Breast epithelium (tissue), 3 donors: ENCODE results near the gene TRIM7.
"Not testable (repeated sequence)": the region's sequence is repeated elsewhere in the genome, so short reads cannot be mapped to it uniquely, and the experiment has no call there.

ENCODE experiments used
- CTCF ChIP-seq, 3 donors: fragments of 450-650 bp; IDR thresholded peaks; one replicate each; pipeline ENCODE4 v1.5.1; 2016 to 2017; ENCODE audit warnings: antibody characterized with exemption in 3 of 3, mild to moderate bottlenecking in 3 of 3, moderate library complexity in 3 of 3
- POLR2A ChIP-seq: fragments of 450-650 bp; IDR thresholded peaks from one replicate; pipeline ENCODE4 v1.6.1; 2016; ENCODE audit warnings: antibody characterized with exemption, mild to moderate bottlenecking, moderate library complexity
- POLR2AphosphoS5 ChIP-seq, 3 donors: sonication (generic); formaldehyde crosslinking; IDR thresholded peaks; one replicate each; pipeline ENCODE4 v1.6.1; 2017; ENCODE audit warnings: antibody characterized with exemption in 3 of 3

GRCh38 chr5:181177559-181177958 is 27.4 kb downstream of the TRIM7 start:
- TF ChIP-seq POLR2A; CTCF (IDR thresholded peaks at IDR 0.05); POLR2AphosphoS5 (IDR thresholded peaks at IDR 0.05): not testable (repeated sequence)
